T-helper 1 cell treated with Interleukin-12 subunit alpha and Interleukin-12 subunit beta and Interleukin-4 antibody, amounts not matched to agents 30 ng/mL and 1 ng/mL, for 36 hours (primary cell): Measurements from ENCODE around the gene MT1M. TPM values are rescaled to one million over a fixed set of nuclear protein-coding genes. Genes with fewer than 3 reads are reported as not detected.
"Not testable (repeated sequence)": the region's sequence is repeated elsewhere in the genome, so short reads cannot be mapped to it uniquely, and the experiment has no call there.

ENCODE experiments used
- intact Hi-C: fragments of 100-400 bp; cut with micrococcal nuclease; formaldehyde crosslinking; loops from one replicate; pipeline ENCODE4 v1.15.1; 2024
- total RNA-seq: library from RNA; stranded (reverse); gene quantifications from 2 replicates; pipeline ENCODE4 v1.2.3, GENCODE V29; 2022

Gene MT1M
- total RNA-seq, 1 donor from 2014 or later = not detected

GRCh38 chr16:56645311-56645710, 12.9 kb downstream of the MT1M start:
- intact Hi-C loops = no loop called here

- intact Hi-C loops = no loop called here
Measured at GRCh38 chr16:56645838-56646237, 13.4 kb downstream of the MT1M start.

- intact Hi-C loops = no loop called here
Measured at GRCh38 chr16:56647641-56648431, 15.4 kb downstream of the MT1M start.

- intact Hi-C loops = no loop called here
Measured at GRCh38 chr16:56649271-56649670, 16.8 kb downstream of the MT1M start.

- intact Hi-C loops = no loop called here
Measured at GRCh38 chr16:56649820-56650219, 17.4 kb downstream of the MT1M start.

GRCh38 chr16:56651586-56651985, 19.1 kb downstream of the MT1M start, which contains the start of gene MT1B:
MT1B (plus strand) TSS chr16:56651886; CDS start chr16:56651954, 68 bp downstream.
- intact Hi-C loops = no loop called here

GRCh38 chr16:56652600-56652999, 20.1 kb downstream of the MT1M start:
- intact Hi-C loops = no loop called here

- intact Hi-C loops = no loop called here
Measured at GRCh38 chr16:56653218-56653617, 20.8 kb downstream of the MT1M start.

- intact Hi-C loops = loop anchor here (1.0 kb wide), 6 partner anchors 14 to 80 kb away; partner anchors contain the start of genes MT1E, MT1X and MT2A
Measured at GRCh38 chr16:56657555-56658326, 25.3 kb downstream of the MT1M start, which contains the start of gene MT1F. MT1F (plus strand) TSS chr16:56657959; CDS start chr16:56658059, 100 bp downstream.

GRCh38 chr16:56658327-56658875, 25.9 kb downstream of the MT1M start:
- intact Hi-C loops = no loop called here

- intact Hi-C loops = loop anchor here (1.0 kb wide), 1 partner anchor 20 kb away; the partner anchor contains the start of gene MT1X
Measured at GRCh38 chr16:56662357-56663354, 30.2 kb downstream of the MT1M start.

GRCh38 chr16:56664506-56664905, 32.0 kb downstream of the MT1M start:
- intact Hi-C loops = no loop called here

GRCh38 chr16:56665286-56666261, 33.1 kb downstream of the MT1M start:
- intact Hi-C loops = not testable (repeated sequence)

- intact Hi-C loops = loop anchor here (2.0 kb wide), 1 partner anchor 15 kb away; the partner anchor contains the start of gene MT1X
Measured at GRCh38 chr16:56667581-56668571, 35.4 kb downstream of the MT1M start, which contains the start of gene MT1G. MT1G (minus strand) TSS chr16:56668065; CDS start chr16:56667993, 72 bp downstream.

GRCh38 chr16:56669005-56669839, 36.8 kb downstream of the MT1M start, which contains the start of gene MT1H:
MT1H (plus strand) TSS chr16:56669814; CDS start chr16:56669885, 71 bp downstream.
- intact Hi-C loops = loop anchor here (2.0 kb wide), 1 partner anchor 14 kb away; the partner anchor contains the start of gene MT1X

GRCh38 chr16:56669840-56670619, 37.6 kb downstream of the MT1M start:
- intact Hi-C loops = loop anchor here (2.0 kb wide), 1 partner anchor 13 kb away; the partner anchor contains the start of gene MT1X
